Medulla oblongata (tissue), 1 donor: ENCODE data around the gene GPR87.
A peak's percentile ranks its signal among the peaks of the same experiment; 100 is the strongest.

ENCODE experiments used
- DNase-seq: peaks from one replicate; pipeline ENCODE4 v3.0.0-alpha.2; 2015; ENCODE audit errors: extremely low spot score

Gene GPR87, protein sequence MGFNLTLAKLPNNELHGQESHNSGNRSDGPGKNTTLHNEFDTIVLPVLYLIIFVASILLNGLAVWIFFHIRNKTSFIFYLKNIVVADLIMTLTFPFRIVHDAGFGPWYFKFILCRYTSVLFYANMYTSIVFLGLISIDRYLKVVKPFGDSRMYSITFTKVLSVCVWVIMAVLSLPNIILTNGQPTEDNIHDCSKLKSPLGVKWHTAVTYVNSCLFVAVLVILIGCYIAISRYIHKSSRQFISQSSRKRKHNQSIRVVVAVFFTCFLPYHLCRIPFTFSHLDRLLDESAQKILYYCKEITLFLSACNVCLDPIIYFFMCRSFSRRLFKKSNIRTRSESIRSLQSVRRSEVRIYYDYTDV

DNA sequence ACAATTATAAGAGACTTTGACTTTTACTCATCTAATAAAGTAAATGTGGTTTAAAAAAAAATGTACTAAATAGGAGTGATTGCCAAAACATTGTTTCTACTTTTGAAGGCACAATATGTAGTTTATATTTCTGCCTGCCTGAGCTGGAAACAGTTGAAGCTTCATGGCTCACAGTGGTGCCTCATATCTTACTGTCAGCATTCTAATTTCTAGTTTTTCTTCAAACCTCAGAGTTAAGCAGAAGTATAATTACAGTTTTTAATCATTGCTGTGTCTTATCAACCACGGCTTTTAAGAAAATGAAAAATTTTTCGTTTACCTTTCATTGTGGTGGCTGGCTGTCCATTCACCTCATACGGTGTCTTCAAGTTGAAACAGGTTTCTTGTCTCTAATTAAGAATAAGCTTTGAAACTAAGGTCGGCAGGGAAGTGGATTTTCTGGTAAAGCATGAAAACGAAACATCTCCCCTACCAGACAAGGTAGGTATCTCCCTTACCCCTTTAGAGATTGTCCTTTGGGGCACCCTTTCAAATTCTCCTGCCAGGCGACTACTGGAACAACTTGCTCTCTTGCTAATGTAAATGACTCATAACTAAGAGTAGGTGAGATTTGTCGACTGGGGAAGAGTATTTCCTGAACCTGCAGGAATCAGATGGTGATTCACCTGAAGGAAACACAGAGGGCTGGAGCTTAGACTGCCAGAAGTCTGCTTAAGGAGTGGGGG is at the start of gene GPR87:
GPR87 (minus strand) TSS at position 554 of the 725 bp plus-strand sequence. CDS start 16,720 bp downstream, outside the sequence.
- no peak for DNase-seq

DNA sequence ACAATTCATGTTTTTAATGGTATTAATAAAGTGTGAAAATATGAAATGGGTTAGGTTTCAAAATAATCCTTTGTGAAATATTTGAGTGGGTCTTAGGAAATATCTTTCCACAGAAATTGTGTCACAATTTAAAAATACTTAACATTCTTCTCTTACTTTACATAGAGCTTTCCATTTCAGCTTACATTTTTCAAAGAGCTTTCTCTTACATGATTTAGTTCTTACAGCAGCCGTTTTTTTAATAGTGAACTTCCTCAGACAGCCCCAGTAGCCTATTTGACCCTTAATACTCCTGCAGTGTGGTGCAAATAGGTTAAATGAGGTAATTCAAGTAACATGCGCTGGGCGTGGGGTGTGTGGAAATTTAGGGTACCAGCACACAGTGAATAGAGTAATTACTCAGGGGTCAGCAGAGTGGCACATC is 46.1 kb upstream of the GPR87 start:
- no peak for DNase-seq

DNA sequence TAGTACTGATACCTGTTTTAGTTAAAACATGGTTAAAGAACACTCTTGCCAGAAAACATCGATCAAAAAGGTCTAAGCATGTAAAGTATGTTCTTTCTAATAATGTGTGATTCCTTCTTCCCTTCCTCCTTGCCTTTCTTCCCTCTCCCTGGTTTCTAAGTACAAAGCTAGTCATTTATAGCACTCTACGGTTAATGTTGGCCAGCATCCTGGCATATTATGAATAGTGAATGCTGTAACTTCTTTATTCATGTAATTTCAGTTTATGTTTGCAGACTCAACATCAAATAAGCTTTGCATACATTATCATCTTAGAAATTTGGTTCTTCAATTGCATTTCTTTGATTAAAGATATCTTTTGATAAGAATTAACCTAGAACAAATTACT is 40.8 kb upstream of the GPR87 start:
- peak; percentile 59 for DNase-seq

DNA sequence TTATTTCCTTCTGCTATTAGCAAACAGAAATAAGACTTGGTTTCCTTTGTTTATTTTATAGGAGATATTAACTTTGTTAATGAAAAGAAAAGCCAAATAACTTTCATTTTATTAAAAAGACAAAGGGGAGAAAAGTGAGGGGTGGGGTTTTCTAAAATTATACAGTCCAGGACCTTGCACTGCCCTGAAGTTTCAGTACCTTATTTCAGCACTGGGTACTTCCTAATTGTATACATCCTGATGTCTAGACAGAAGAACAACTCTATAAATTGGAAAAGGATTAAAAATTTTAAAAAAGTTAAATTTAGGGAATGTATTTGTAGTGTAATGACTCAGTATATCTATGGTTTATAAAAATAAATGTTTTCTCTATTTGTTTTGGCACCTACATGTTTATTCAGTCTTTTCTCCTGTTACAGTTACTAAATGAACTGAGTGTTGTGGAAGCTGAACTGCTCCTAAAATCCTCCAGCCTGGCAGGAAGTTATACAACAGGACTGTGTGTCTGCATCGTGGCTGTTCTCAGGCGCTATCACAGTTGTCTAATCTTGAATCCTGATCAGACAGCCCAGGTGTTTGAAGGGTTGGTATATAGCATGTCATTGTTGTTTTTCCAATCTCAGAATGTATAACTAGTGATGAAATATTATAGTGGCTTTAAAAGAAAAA is 40.3 kb upstream of the GPR87 start:
- peak; percentile 67 for DNase-seq

DNA sequence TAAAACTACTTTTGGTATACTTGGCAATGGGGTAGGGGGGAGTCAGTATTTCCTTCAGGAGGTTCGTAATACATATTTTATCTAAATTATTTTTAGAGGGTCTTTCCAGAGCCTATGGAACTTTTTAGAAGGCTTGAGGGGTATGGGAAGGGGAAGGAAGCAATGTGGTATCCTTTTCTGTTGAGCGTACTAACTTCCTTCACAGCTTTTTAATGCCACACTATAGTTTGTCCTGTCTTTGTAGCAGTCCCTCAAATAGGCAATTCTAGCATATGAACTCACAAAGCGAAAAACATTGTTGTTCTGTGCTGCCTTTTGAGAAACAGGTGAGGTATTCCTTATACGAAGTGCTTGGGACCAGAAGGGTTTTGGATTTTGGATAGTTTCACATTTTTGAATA is 35.0 kb upstream of the GPR87 start:
- DNase-seq, result peak; percentile 50

DNA sequence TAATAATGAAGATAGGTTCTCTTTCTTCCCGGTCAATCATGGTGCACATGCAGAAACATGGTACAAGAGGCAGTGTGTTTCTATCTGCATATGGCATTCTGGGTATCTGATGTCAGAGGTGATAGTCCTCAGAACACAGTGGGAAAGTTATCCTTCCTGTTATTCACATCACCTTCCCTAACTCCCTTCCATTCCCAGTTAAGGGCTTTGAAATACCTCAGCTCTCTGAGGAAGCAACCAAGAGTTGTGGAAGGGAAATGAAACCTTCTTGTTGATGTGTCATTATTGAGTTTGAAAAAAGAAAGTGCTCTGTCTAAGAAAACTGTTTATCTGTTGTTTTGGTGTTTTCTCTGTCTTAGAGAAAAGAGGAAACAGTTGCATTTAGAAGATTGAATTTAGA is 34.6 kb upstream of the GPR87 start:
- peak; percentile 73 for DNase-seq

DNA sequence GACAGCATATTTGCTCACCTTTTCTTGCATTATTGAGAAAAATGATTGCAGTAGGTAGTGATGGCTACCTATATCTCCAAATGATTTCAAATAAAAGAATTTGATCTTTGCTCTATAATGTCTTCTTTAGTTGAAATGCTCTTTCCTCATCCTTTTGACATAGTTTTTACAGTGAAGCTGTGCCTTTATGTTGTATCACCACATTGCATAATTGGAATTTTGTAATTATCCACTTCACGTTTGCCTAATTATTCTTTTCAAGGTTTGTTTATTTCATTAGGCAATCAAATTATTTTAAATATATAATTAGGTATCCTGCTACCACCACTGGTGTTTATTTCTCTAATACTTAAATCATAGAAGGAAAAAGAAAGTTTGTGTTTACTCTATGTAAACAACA is 34.0 kb upstream of the GPR87 start:
- DNase-seq, result no peak

DNA sequence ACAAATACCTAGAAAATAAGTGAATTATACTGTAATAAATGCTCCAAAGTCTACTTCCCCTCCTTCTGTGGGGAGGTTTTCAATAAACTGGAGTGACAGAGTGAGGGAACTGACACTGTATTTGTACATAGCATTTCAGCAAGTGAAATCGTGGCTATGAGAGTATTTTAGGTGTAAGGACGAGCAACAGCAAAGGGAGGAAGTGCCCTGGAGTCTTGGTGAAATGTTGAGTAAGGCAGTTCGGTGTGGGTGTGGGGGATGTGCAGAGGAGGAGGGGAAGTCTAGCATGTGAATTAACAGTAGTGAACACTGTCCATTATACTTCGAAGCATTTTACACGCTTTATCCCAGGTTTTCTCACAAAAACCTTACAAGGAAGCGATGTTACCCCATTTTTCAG is 30.8 kb upstream of the GPR87 start:
- peak; percentile 82 for DNase-seq

DNA sequence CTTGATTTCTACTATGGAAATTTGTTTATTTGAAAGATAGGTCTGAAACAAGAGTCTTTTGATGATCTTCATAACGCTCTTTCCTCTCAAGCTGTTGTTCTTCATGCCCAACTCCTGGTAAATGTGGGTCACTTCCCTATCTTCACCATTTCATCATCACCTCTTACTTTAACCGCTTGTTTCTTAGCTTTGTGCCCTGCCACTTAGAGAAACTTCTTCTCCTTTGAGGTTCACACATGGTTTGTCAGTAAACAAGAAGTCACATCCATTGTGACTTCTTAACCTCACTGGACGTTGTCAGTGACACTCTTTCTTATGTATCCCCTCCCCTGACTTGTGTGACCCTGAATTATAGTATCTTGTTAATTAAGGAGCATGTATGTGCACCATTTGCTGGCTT is 29.7 kb upstream of the GPR87 start:
- peak; percentile 72 for DNase-seq

DNA sequence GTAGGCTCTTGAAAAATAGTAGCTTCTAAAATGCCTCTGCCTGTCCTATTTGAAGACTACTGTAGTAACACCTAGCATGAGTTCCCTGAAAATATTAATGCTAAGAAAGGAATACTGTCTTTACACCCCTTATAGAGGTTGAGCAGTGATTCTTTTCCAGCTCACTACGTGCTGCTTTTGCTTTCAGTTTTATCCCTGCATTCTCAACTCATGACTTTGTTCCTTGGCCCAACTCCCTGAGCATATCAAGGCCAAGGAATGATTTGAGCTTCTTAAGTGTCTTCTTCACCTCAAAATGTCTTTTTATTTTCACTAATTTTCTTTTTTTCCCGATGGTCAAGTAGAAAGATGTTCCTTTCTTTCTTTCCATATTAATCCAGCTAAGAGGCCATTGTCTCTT is 29.2 kb upstream of the GPR87 start:
- peak; percentile 70 for DNase-seq

DNA sequence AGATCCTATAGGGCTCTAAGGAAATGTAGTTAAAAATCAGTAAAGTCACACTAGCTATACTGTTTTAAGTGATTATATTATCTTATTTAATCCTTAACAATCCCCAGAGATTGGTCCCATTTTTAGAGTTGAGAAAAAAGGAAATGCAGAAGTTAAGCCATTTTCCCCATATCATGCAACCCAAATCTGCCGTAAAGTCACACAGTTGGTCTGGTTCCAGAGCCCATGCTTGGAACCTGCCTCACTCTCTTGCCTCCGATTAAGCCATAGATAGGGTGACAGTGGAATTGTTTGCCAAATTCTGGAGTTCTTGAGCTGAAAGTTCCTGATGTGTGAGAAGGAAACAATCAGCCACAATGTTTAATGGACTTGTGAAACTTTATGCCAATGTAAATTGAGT is 15.1 kb upstream of the GPR87 start:
- no peak for DNase-seq

DNA sequence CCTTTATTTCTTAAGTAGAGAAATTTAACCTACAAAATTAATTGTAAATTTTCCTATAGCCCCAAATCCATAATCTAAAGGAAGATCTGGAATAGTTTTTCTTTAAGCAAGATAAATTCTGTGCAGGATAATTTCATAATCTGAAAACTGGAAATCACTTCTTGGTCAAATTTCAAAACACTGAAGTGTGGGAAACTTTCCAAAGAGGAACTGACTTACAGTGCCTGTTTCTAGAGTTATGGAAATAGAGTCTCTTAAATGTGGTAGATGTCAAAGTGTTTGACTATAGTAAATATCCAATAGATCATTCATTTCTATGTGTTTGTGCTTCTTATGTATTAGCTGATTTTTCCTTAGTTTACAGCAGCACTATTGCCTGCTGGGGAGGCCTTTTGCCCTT is 14.3 kb upstream of the GPR87 start:
- no peak for DNase-seq

DNA sequence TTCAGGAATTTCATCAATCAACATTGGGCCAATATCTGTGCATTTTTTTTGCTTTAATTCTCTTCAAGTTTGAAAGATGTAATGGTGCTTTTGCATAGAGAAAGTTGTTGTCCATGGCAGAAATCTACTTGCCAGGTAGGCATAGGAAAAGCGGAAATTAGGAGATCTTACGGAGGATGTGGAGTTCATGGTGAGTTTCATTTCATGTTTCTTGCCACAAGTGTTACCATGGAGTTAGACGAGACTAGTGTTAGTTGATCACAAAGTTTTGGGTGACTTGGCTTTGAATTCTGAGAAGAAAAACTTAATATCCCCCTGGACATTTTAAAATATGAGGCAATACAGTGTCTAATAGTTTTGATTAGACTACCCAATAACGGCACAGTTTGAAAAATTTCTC is 13.8 kb upstream of the GPR87 start:
- peak; percentile 60 for DNase-seq

DNA sequence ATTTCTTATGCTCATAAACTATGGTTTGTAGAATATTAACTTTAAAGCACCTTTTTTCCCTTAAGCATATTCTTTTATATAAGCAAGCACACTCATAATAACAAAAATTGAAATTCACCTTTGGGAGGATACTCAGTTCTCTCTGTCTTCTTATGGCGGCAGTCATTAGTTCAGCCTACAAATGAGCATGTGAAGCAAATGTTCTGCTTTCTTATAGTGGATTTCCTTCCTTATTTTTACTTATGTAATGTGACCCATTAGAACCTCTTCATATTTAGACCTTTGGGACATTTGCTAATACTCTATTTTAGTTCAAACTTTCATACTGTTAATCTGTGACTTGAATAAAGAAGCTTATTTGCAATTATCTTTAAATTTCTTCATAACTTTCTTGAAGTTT is 12.7 kb upstream of the GPR87 start, which contains the start of gene P2RY13:
P2RY13 (minus strand) TSS at position 187 of the 400 bp plus-strand sequence; CDS start at position 166, 21 bp downstream.
- peak; percentile 48 for DNase-seq

DNA sequence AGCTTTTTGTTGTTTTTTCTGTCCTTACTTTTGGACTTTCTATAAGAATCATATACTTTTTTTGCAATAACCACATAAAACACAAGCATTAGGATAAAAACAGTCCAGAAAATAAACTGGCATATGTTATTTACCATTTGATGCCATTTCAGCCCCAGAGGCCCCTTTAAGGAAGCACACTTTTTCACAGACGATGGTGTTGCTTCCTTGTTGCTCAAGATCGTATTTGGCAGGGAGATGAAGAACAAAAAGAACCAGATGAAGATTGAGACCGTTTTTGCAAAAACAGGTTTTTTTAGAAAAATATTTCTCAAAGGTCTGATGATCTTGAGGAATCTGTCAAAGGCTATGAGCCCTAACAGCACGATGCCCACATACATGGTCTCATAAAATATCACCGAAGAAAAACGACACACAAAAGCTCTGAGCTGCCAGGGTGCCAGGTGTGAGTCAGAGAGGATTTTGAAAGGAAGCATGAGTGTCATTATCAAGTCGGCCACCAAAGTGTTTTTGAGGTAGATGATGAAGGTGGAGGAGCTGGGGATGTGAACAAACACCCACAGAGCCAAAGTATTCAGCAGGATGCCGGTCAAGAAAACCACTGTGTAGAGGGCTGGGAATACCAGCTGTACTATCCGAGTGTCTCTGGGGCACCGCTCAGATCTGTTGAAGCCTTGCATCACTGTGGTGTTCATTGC is 11.8 kb upstream of the GPR87 start:
- no peak for DNase-seq

DNA sequence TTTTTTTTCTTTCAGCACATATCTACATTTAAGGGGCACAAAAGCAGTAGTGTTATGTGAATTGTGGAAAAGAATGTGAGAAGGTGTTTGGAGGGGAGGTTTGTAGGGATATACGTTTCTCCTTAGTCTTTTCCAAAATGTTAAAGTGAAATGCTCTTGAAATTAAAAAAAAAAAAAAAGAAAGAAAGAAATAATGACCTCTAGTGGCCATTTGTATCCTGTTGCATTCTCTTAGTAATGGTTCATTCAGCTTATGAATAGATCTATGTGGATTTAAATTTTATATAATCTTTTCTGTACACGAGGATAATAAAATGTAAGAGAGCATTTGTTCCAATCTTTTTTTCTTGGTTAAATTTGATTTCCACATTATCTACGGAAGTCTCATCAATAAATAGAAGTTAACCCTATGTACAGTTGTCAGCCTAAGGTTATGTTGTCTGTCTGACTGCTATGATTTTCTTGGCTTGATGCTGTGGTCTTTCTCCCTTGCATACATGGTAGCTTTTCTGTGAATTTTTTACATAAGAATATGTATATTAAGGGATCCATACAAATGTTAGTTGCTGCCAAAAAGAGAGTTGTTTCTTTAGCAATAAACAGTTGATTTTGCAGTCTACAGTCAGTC is 11.1 kb upstream of the GPR87 start:
- no peak for DNase-seq

DNA sequence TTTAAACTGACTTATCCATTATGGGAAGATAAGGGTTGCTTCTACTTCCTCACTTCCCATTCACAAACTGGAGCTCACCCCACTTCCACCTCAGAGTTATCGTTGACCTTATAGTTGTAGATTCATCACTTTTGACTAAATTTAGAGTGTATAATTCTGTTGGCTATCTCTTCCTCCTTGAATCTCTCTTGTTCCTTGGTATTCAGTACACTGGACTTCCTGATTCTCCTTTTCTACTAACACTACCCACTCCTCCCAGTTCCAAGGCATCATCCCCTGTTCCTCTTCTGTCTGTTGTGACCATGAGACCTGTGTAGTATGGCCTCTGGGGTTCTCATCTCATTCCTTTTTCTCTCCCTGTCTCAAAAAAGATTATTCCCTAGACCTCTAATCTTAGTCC is 5.9 kb upstream of the GPR87 start:
- DNase-seq, result no peak

DNA sequence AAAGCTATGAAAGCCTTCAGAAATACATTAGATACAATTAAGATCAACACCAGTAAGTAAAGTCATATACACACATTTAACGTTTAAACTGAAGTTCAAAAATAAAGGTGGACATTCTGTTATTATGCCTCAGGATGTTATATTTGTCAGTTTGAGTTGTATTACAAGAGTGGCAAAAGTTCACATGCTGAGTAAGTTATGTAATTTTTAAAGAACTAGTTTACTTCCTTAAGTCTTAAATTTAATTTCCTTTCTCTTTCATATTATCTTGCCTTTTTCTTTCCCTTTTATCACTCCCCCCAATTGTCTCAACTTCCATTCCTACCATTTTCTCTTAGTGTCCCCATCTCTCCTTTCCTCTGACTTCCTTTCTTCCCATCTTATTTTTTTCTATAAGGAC is 4.9 kb upstream of the GPR87 start:
- DNase-seq, result no peak

DNA sequence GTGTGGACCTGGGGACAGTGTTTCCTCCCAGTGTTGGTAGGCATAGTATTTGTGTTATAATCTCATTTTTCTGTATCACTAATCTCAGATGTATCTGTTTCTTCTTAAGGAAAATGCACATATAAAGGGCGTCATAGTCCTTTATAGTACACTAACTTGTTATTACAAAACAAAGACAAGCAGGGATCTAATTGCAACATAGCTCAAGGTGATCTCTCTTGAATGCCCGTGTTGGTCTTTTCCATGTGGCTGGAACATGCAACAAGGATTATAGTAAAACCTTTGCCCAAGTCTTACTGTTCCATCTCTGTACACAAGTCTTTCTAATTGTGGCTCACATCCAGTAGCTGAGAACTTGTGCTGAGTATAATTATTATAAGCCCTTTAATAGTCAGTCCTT is 3.5 kb upstream of the GPR87 start:
- DNase-seq, result no peak

DNA sequence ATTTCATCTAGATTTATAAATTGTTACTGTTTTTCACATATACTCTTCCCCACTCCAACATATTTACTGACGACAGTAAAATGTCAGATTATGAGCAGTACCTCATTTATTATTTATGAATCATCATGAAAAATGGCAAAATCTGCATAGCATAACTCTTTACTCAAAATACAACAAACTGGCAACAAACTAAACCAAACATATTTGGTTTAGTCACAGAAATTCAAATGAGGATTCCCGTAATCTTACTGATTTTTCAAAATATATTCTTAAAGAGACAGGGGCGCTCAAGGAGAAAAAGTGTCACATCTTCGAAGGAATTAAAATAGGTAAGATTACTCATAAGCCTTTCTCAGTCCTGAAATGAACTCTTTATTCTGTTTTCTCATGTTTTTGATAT is 3.0 kb upstream of the GPR87 start:
- no peak for DNase-seq

DNA sequence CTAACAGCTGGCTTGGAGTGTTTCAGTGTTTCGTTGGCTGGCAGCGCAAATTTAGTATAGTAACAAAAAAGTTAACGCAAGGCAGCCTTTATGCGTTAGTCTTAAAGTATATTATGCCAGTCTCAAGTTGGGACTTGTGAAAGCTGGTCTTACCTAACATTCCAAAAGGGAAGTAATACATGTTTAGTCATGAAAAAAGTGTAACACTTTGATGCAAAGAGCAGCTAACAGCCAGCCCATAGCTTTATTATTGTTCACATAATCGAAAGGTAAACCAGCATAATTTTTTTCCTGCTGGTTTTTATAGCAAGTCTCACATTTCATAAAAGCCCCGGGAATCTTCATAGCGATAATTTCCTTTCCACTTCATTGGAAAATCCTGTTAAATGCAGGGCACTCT is 2.4 kb upstream of the GPR87 start:
- no peak for DNase-seq

DNA sequence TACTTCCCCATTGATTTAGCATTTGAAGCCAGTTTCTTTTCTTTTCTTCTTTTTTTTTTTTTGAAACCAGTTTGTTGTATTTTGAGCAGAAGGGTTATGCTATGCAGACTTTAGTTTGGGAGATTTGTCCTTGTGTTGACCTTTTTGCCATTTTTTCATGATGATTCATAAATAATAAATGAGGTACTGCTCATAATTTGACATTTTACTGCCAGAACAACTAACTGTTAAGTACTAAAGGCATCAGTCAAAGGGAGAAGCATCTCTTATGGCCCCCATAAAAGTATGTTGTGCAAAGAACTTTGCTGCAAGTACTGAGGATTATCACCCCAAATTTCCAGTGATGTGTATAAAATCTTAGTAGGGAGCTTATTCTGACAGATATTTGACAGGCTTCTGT is 1.7 kb upstream of the GPR87 start:
- DNase-seq, result no peak
